Fibroblast of lung (primary cell): ENCODE data around the gene CYP24A1.

ENCODE experiments used
- CTCF ChIP-seq, 2 donors: IDR thresholded peaks in 1 of 2; conservative IDR thresholded peaks in 1 of 2; 1 replicate in 1 of 2; 2 replicates in 1 of 2; pipeline ENCODE4 v1.5.1; 2011 to 2012; ENCODE audit warnings: low read length in 2 of 2, control low read depth in 1 of 2, inconsistent platforms in 1 of 2, low read depth in 1 of 2, mild to moderate bottlenecking in 1 of 2
- EZH2 ChIP-seq: IDR thresholded peaks from 2 replicates; pipeline ENCODE4 v1.5.1; 2012; ENCODE audit warnings: low read length, control low read depth, mild to moderate bottlenecking; ENCODE audit errors: missing control alignments

GRCh38 chr20:54221353-54221752 is 47.6 kb upstream of the CYP24A1 start:
- TF ChIP-seq CTCF (conservative IDR thresholded peaks at IDR 0.05 in 1 of 2, IDR thresholded peaks at IDR 0.05 in 1 of 2; ENCODE audit: low read depth in 1 of 2, low read length in 2 of 2) (no peak), EZH2 (no peak)
